ENCODE measurements around the gene GOLPH3L. TPM values are rescaled to one million over a fixed set of nuclear protein-coding genes. Genes with fewer than 3 reads are reported as not detected.
"Not testable (repeated sequence)": the region's sequence is repeated elsewhere in the genome, so short reads cannot be mapped to it uniquely, and the experiment has no call there.

The GOLPH3L gene
- total and polyA plus RNA-seq, 4 donors, result 13.8 to 37.2 (median 20.3) TPM

- H3K4me1 ChIP-seq (ENCODE audit: control insufficient read depth in 5 of 5, insufficient read depth in 5 of 5, low read length in 5 of 5), result peaks cover 0 to 21% (median 4%) of the 10 kb centered on the region in 5 donors
- H3K4me3 ChIP-seq, result no peak overlapping the region
- TF ChIP-seq CTCF (IDR thresholded peaks at IDR 0.05; ENCODE audit: control extremely low read depth, extremely low read depth), result no peak
- DNase-seq, result no peak
- ATAC-seq (ENCODE audit: insufficient read depth, low FRiP score), result no peak
- H3K27ac ChIP-seq (ENCODE audit: low read depth in 1 of 2, low read length in 1 of 2), result no peak overlapping the region
- H3K27me3 ChIP-seq (ENCODE audit: control insufficient read depth in 3 of 3, insufficient read depth in 3 of 3, low read length in 2 of 3), result no peaks in the 10 kb centered on the region
- WGBS, 2 donors, result 99% methylated on average over 7 of the region's 7 CpGs
- no peaks in the 10 kb centered on the region for H3K9me3 ChIP-seq (ENCODE audit: control insufficient read depth in 4 of 4, insufficient read depth in 3 of 4, low read length in 3 of 4)
- no peak overlapping the region for H3K9ac ChIP-seq (ENCODE audit: insufficient read depth in 1 of 2, low read length in 2 of 2)
- H3K36me3 ChIP-seq (ENCODE audit: control insufficient read depth in 4 of 4, insufficient read depth in 4 of 4, low read length in 4 of 4), result peaks cover 0 to 8% (median under 1%) of the 10 kb centered on the region in 4 donors
Observed at GRCh38 chr1:150606463-150607142, 90.4 kb downstream of the GOLPH3L start.

- not testable (repeated sequence) for DNase-seq; ATAC-seq (ENCODE audit: insufficient read depth, low FRiP score); H3K27me3 ChIP-seq (ENCODE audit: control insufficient read depth in 3 of 3, insufficient read depth in 3 of 3, low read length in 2 of 3); H3K4me3 ChIP-seq; H3K9ac ChIP-seq (ENCODE audit: insufficient read depth in 1 of 2, low read length in 2 of 2); H3K36me3 ChIP-seq (ENCODE audit: control insufficient read depth in 4 of 4, insufficient read depth in 4 of 4, low read length in 4 of 4); H3K9me3 ChIP-seq (ENCODE audit: control insufficient read depth in 4 of 4, insufficient read depth in 3 of 4, low read length in 3 of 4)
- Histone ChIP-seq H3K4me1 (ENCODE audit: control insufficient read depth in 5 of 5, insufficient read depth in 5 of 5, low read length in 5 of 5) (peaks cover 0 to 16% (median 0%) of the 10 kb centered on the region in 5 donors), H3K27ac (ENCODE audit: low read depth in 1 of 2, low read length in 1 of 2) (peak overlapping the region; percentile 56 to 87)
- 98 to 100% methylated on average over 3 of the region's 3 CpGs for WGBS, 2 donors
Observed at GRCh38 chr1:150605451-150605731, 91.6 kb downstream of the GOLPH3L start.

- Histone ChIP-seq H3K27ac (ENCODE audit: low read depth in 1 of 2, low read length in 1 of 2) (peak overlapping the region; percentile 85 to 87), H3K4me1 (ENCODE audit: control insufficient read depth in 5 of 5, insufficient read depth in 5 of 5, low read length in 5 of 5) (peaks cover 0 to 10% (median 0%) of the 10 kb centered on the region in 5 donors), H3K4me3 (no peak overlapping the region), H3K9me3 (ENCODE audit: control insufficient read depth in 4 of 4, insufficient read depth in 3 of 4, low read length in 3 of 4) (no peaks in the 10 kb centered on the region), H3K36me3 (ENCODE audit: control insufficient read depth in 4 of 4, insufficient read depth in 4 of 4, low read length in 4 of 4) (peaks cover 0 to 6% (median 2%) of the 10 kb centered on the region in 4 donors), H3K27me3 (ENCODE audit: control insufficient read depth in 3 of 3, insufficient read depth in 3 of 3, low read length in 2 of 3) (no peaks in the 10 kb centered on the region), H3K9ac (ENCODE audit: insufficient read depth in 1 of 2, low read length in 2 of 2) (no peak overlapping the region)
- no peak for DNase-seq
- TF ChIP-seq CTCF (IDR thresholded peaks at IDR 0.05; ENCODE audit: control extremely low read depth, extremely low read depth), result no peak
- 95 to 97% methylated on average over 2 of the region's 2 CpGs for WGBS, 2 donors
- ATAC-seq (ENCODE audit: insufficient read depth, low FRiP score), result no peak
Observed at GRCh38 chr1:150604226-150604588, 92.7 kb downstream of the GOLPH3L start.

GRCh38 chr1:150603711-150604110, 93.2 kb downstream of the GOLPH3L start:
- ATAC-seq (ENCODE audit: insufficient read depth, low FRiP score), result no peak
- Histone ChIP-seq H3K4me3 (no peak overlapping the region), H3K9ac (ENCODE audit: insufficient read depth in 1 of 2, low read length in 2 of 2) (no peak overlapping the region), H3K9me3 (ENCODE audit: control insufficient read depth in 4 of 4, insufficient read depth in 3 of 4, low read length in 3 of 4) (no peaks in the 10 kb centered on the region), H3K36me3 (ENCODE audit: control insufficient read depth in 4 of 4, insufficient read depth in 4 of 4, low read length in 4 of 4) (peaks cover 0 to 6% (median 0%) of the 10 kb centered on the region in 4 donors), H3K27me3 (ENCODE audit: control insufficient read depth in 3 of 3, insufficient read depth in 3 of 3, low read length in 2 of 3) (no peaks in the 10 kb centered on the region), H3K4me1 (ENCODE audit: control insufficient read depth in 5 of 5, insufficient read depth in 5 of 5, low read length in 5 of 5) (peaks cover 0 to 10% (median 0%) of the 10 kb centered on the region in 5 donors), H3K27ac (ENCODE audit: low read depth in 1 of 2, low read length in 1 of 2) (no peak overlapping the region)
- 90 to 94% methylated on average over 3 of the region's 3 CpGs for WGBS, 2 donors
- DNase-seq, result no peak
- no peak for TF ChIP-seq CTCF (IDR thresholded peaks at IDR 0.05; ENCODE audit: control extremely low read depth, extremely low read depth)

- ATAC-seq (ENCODE audit: insufficient read depth, low FRiP score); H3K27me3 ChIP-seq (ENCODE audit: control insufficient read depth in 3 of 3, insufficient read depth in 3 of 3, low read length in 2 of 3); DNase-seq; H3K9ac ChIP-seq (ENCODE audit: insufficient read depth in 1 of 2, low read length in 2 of 2); H3K36me3 ChIP-seq (ENCODE audit: control insufficient read depth in 4 of 4, insufficient read depth in 4 of 4, low read length in 4 of 4); H3K4me3 ChIP-seq; H3K27ac ChIP-seq (ENCODE audit: low read depth in 1 of 2, low read length in 1 of 2); H3K9me3 ChIP-seq (ENCODE audit: control insufficient read depth in 4 of 4, insufficient read depth in 3 of 4, low read length in 3 of 4): not testable (repeated sequence)
- 98% methylated on average over 12 of the region's 12 CpGs for WGBS, 2 donors
- peaks cover 0 to 10% (median 0%) of the 10 kb centered on the region in 5 donors for H3K4me1 ChIP-seq (ENCODE audit: control insufficient read depth in 5 of 5, insufficient read depth in 5 of 5, low read length in 5 of 5)
Observed at GRCh38 chr1:150602372-150602771, 94.6 kb downstream of the GOLPH3L start.

All from lung (tissue), 12 donors.